Measurements from ENCODE around the gene SERTAD2. TPM values are rescaled to one million over a fixed set of nuclear protein-coding genes. Genes with fewer than 3 reads are reported as not detected.

The SERTAD2 gene
- total RNA-seq, 1 donor: 7.8 TPM

- DNase-seq (ENCODE audit: low read depth): no peak
- no peak for TF ChIP-seq CTCF (IDR thresholded peaks at IDR 0.05; ENCODE audit: insufficient read depth, low read depth, low read length)
Observed at GRCh38 chr2:64665709-64666108, 12.0 kb upstream of the SERTAD2 start.

GRCh38 chr2:64663402-64663801 lies 9.7 kb upstream of the SERTAD2 start:
- TF ChIP-seq CTCF (IDR thresholded peaks at IDR 0.05; ENCODE audit: insufficient read depth, low read depth, low read length): no peak
- no peak overlapping the region for H3K4me3 ChIP-seq (ENCODE audit: low read depth, low read length)
- no peak for DNase-seq (ENCODE audit: low read depth)

More at GRCh38 chr2:64665709-64666108, 12.0 kb upstream of the SERTAD2 start:
- H3K4me3 ChIP-seq (ENCODE audit: low read depth, low read length): no peak overlapping the region

GRCh38 chr2:64661741-64662169 lies 8.0 kb upstream of the SERTAD2 start:
- no peak overlapping the region for H3K4me3 ChIP-seq (ENCODE audit: low read depth, low read length)
- DNase-seq (ENCODE audit: low read depth): no peak
- no peak for TF ChIP-seq CTCF (IDR thresholded peaks at IDR 0.05; ENCODE audit: insufficient read depth, low read depth, low read length)

- no peak overlapping the region for H3K4me3 ChIP-seq (ENCODE audit: low read depth, low read length)
- TF ChIP-seq CTCF (IDR thresholded peaks at IDR 0.05; ENCODE audit: insufficient read depth, low read depth, low read length): no peak
- no peak for DNase-seq (ENCODE audit: low read depth)
Observed at GRCh38 chr2:64659252-64659651, 5.5 kb upstream of the SERTAD2 start.

- no peak for DNase-seq (ENCODE audit: low read depth)
- H3K4me3 ChIP-seq (ENCODE audit: low read depth, low read length): no peak overlapping the region
- no peak for TF ChIP-seq CTCF (IDR thresholded peaks at IDR 0.05; ENCODE audit: insufficient read depth, low read depth, low read length)
Observed at GRCh38 chr2:64658269-64658668, 4.6 kb upstream of the SERTAD2 start.

GRCh38 chr2:64657411-64657810 lies 3.7 kb upstream of the SERTAD2 start:
- H3K4me3 ChIP-seq (ENCODE audit: low read depth, low read length): no peak overlapping the region
- TF ChIP-seq CTCF (IDR thresholded peaks at IDR 0.05; ENCODE audit: insufficient read depth, low read depth, low read length): no peak
- no peak for DNase-seq (ENCODE audit: low read depth)

- no peak for TF ChIP-seq CTCF (IDR thresholded peaks at IDR 0.05; ENCODE audit: insufficient read depth, low read depth, low read length)
- no peak overlapping the region for H3K4me3 ChIP-seq (ENCODE audit: low read depth, low read length)
- DNase-seq (ENCODE audit: low read depth): no peak
Observed at GRCh38 chr2:64656379-64656778, 2.7 kb upstream of the SERTAD2 start.
